OCI-LY1 (cell line): ENCODE measurements around the gene INSM1.

Source experiments
- H2AFZ ChIP-seq: fragments of 200-600 bp; sonication (generic), shearing (Covaris generic); 2 replicates; pipeline ENCODE4 v1.6.0; 2014; ENCODE audit warnings: antibody characterized with exemption, mild to moderate bottlenecking, low read length
- H3F3A ChIP-seq: fragments of 200-600 bp; sonication (generic), shearing (Covaris generic); 2 replicates; pipeline ENCODE4 v1.6.0; 2014; ENCODE audit warnings: mild to moderate bottlenecking, antibody characterized with exemption, low read length, moderate library complexity; ENCODE audit not compliant: insufficient read depth
- H3K27ac ChIP-seq: fragments of 200-600 bp; sonication (generic); 2 replicates; pipeline ENCODE4 v1.5.1; 2014; ENCODE audit warnings: low read length, mixed run types, mild to moderate bottlenecking, low read depth; ENCODE audit not compliant: poor library complexity, severe bottlenecking
- H3K27me3 ChIP-seq: fragments of 200-600 bp; sonication (generic); 2 replicates; pipeline ENCODE4 v1.6.0; 2014; ENCODE audit warnings: antibody characterized with exemption, mild to moderate bottlenecking, low read length, moderate library complexity; ENCODE audit not compliant: insufficient read depth
- H3K36me3 ChIP-seq: fragments of 200-600 bp; sonication (generic); 2 replicates; pipeline ENCODE4 v1.6.1; 2014; ENCODE audit warnings: mild to moderate bottlenecking, antibody characterized with exemption, low read length, moderate library complexity, mixed read lengths; ENCODE audit not compliant: insufficient read depth
- H3K4me1 ChIP-seq: fragments of 200-600 bp; sonication (generic); 2 replicates; pipeline ENCODE4 v1.5.1; 2014; ENCODE audit warnings: mild to moderate bottlenecking, low read length, moderate library complexity; ENCODE audit not compliant: insufficient read depth, severe bottlenecking
- H3K4me2 ChIP-seq: fragments of 200-600 bp; sonication (generic), shearing (Covaris generic); 2 replicates; pipeline ENCODE4 v1.6.1; 2014; ENCODE audit warnings: low read length
- H3K4me3 ChIP-seq: fragments of 200-600 bp; sonication (generic); 2 replicates; pipeline ENCODE4 v1.5.1; 2014; ENCODE audit warnings: low read length, low read depth, mild to moderate bottlenecking, mixed read lengths; ENCODE audit not compliant: poor library complexity, severe bottlenecking
- H3K79me2 ChIP-seq: fragments of 200-600 bp; shearing (Covaris generic); 2 replicates; pipeline ENCODE4 v1.6.1; 2016; ENCODE audit warnings: mixed run types, low read length, mixed read lengths; ENCODE audit not compliant: insufficient read depth
- H3K9ac ChIP-seq: fragments of 200-600 bp; sonication (generic), shearing (Covaris generic); 2 replicates; pipeline ENCODE4 v1.6.1; 2014; ENCODE audit warnings: mild to moderate bottlenecking, low read length, mixed read lengths
- H3K9me2 ChIP-seq: fragments of 200-600 bp; sonication (generic), shearing (Covaris generic); 2 replicates; pipeline ENCODE4 v1.6.1; 2014; ENCODE audit warnings: low read depth, mild to moderate bottlenecking, low read length, mixed read lengths
- H3K9me3 ChIP-seq: fragments of 200-600 bp; shearing (Covaris generic); 2 replicates; pipeline ENCODE4 v1.6.1; 2014; ENCODE audit warnings: low read length, mixed read lengths
- H4K20me1 ChIP-seq: fragments of 200-600 bp; sonication (generic), shearing (Covaris generic); 2 replicates; pipeline ENCODE4 v1.6.0; 2016; ENCODE audit warnings: mild to moderate bottlenecking, low read length; ENCODE audit not compliant: insufficient read depth
- CTCF ChIP-seq: fragments of 200-600 bp; sonication (generic), shearing (Covaris generic); IDR thresholded peaks from 2 replicates; pipeline ENCODE4 v1.5.1; 2017; ENCODE audit warnings: mild to moderate bottlenecking, antibody characterized with exemption, low read length, moderate library complexity, mixed read lengths
- EZH2 ChIP-seq: fragments of 200-600 bp; sonication (generic), shearing (Covaris generic); IDR thresholded peaks from 2 replicates; pipeline ENCODE4 v1.8.0; 2017; ENCODE audit warnings: borderline replicate concordance, mixed run types, mild to moderate bottlenecking, antibody characterized with exemption, low read length, moderate library complexity, mixed read lengths

Gene INSM1

GRCh38 chr20:20342066-20342465 lies 25.8 kb upstream of the INSM1 start:
- no peak overlapping the region for H3K27ac ChIP-seq
- H3K36me3 ChIP-seq, result no peaks in the 10 kb centered on the region
- TF ChIP-seq CTCF, result no peak
- TF ChIP-seq EZH2, result no peak
- no peaks in the 10 kb centered on the region for H4K20me1 ChIP-seq
- no peaks in the 10 kb centered on the region for H3K79me2 ChIP-seq
- H3K9ac ChIP-seq, result no peak overlapping the region
- no peaks in the 10 kb centered on the region for H3K4me1 ChIP-seq
- H3K9me3 ChIP-seq, result no peaks in the 10 kb centered on the region
- H3K4me3 ChIP-seq, result no peak overlapping the region
- no peaks in the 10 kb centered on the region for H3F3A ChIP-seq
- H3K4me2 ChIP-seq, result no peak overlapping the region
- H2AFZ ChIP-seq, result no peak overlapping the region
- 0 out of 2 replicates have a peak, but pooled peaks cover 5% of the 10 kb centered on the region for H3K27me3 ChIP-seq
- H3K9me2 ChIP-seq, result no peaks in the 10 kb centered on the region

DNA sequence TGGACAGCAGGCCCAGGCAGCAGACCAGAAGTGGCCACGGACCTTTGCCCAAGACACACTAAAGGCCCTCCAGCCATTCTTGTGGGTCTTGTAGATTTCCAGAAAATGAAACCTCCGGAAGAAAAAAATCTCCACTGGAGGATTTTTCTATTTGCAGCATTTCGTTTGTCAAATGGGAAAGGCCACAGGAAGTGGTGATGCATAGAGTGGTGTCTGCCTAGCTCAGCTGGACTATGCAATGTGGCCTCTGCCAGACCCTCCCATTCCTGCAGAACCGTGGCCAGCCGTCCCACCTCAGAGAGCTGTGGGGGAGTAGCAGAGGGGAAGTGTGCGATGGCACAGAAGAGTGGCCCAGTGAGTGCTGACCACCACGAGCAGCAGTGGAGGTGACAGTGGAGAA lies 24.0 kb upstream of the INSM1 start:
- Histone ChIP-seq H3K27ac (no peak overlapping the region), H3K79me2 (no peaks in the 10 kb centered on the region), H4K20me1 (no peaks in the 10 kb centered on the region), H3K27me3 (0 out of 2 replicates have a peak, but pooled peaks cover 5% of the 10 kb centered on the region), H2AFZ (no peak overlapping the region), H3F3A (no peaks in the 10 kb centered on the region), H3K9me3 (no peaks in the 10 kb centered on the region), H3K9me2 (no peaks in the 10 kb centered on the region), H3K4me3 (no peak overlapping the region), H3K9ac (no peak overlapping the region), H3K4me1 (no peaks in the 10 kb centered on the region), H3K36me3 (no peaks in the 10 kb centered on the region), H3K4me2 (no peak overlapping the region)
- TF ChIP-seq EZH2 (no peak), CTCF (no peak)

- H4K20me1 ChIP-seq, result no peaks in the 10 kb centered on the region
- no peaks in the 10 kb centered on the region for H3K9me2 ChIP-seq
- no peaks in the 10 kb centered on the region for H3K9me3 ChIP-seq
Measured at GRCh38 chr20:20344476-20344875, 23.4 kb upstream of the INSM1 start.

More at GRCh38 chr20:20344476-20344875, 23.4 kb upstream of the INSM1 start:
- Histone ChIP-seq H3K9ac (no peak overlapping the region), H2AFZ (no peak overlapping the region), H3F3A (no peaks in the 10 kb centered on the region), H3K79me2 (no peaks in the 10 kb centered on the region), H3K27me3 (0 out of 2 replicates have a peak, but pooled peaks cover 5% of the 10 kb centered on the region), H3K4me2 (no peak overlapping the region), H3K4me1 (no peaks in the 10 kb centered on the region), H3K4me3 (no peak overlapping the region), H3K27ac (no peak overlapping the region), H3K36me3 (no peaks in the 10 kb centered on the region)
- TF ChIP-seq EZH2 (no peak), CTCF (no peak)
